Urothelium cell line (cell line): ENCODE data around the gene MAP2K2.
"Not testable (repeated sequence)": the region's sequence is repeated elsewhere in the genome, so short reads cannot be mapped to it uniquely, and the experiment has no call there.

Source experiments
- DNase-seq: peaks from one replicate; pipeline ENCODE4 v3.0.0; 2011; ENCODE audit warnings: low spot score, mixed read lengths
- FAIRE-seq: peaks from 2 replicates; lab custom pipeline; 2011; peaks lifted over from hg19 to GRCh38; lab: Jason Lieb, UNC

Gene MAP2K2

DNA sequence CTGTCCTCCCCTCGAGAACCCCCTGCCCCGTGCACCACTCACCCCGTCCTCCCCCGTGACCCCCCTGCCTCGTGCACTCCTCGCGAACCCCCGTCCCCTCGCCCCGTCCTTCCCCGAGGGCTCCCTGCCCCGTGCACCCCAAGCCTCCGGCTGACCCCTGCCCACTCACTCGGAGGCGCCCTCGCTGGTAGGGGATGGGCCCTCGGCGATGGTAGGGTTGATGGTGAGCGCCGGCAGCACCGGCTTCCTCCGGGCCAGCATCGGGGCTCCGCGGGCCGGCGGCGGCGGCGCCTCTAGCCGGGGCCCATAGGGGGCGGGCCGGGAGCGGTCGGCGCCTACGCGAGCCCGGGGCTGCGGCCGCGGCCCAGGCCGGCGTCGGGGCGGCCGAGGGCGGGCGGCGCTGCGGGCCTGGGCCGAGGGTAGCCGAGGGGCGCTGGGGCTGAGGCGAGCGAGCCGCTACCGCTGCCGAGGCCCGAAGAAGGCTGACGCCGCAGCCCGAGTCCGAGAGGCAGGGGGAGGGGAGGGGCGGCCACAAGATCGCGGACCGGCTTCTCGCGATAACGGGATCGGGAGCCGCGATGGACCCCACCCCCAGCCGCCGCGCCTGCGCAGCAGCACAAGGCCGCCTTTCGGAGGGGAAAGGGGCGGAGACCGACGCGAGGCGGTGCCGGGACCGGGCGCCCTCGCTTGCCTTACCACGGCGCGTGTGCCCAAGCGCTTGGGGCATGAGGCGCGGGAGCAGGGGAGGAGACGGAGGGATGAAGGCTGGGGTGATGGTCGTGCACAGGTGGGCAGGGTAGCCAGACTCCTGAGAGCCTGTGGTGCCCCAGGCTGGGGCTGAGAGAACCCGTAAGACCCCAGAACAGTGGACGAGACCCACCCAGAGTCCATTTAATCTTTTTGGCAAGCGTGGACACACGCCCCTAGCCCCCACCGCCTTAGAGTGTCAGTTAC lies at the start of gene MAP2K2:
TSS of gene MAP2K2 (minus strand) at position 508 of the 954 bp plus-strand sequence. CDS start at position 261, 247 bp downstream.
- DNase-seq, result peak; percentile 94
- FAIRE-seq, result no peak

DNA sequence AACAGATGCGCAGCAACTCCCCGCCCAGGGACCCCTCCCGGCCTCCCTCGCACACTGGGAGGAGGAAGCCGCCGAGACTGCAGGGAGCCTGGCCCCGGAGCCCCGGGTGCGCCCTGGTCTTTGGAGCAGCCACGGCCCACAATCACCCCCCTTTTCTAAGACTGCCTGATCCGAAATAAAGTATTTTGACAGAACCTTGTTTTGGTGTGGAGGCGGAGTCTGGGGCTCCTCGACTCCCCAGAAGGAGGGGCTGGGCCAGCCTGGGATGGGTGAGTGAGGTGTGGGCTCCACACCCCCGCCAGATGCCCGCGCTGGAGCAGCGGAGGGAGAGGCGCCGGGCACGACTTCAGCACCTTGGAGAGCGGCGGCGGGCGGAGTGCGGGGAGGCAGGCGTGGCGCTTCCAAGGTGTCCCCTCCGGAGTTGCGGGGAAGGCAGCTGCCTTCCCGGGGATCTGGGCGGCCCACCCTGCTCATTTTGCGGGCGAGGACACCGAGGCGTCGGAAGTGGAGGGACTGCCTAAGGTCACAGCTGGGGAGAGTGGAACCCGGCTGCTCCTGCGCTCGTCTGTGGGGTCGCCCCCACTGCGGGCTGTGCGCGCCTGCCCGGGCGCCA lies 49.0 kb upstream of the MAP2K2 start:
- FAIRE-seq, result no peak
- peak; percentile 69 for DNase-seq

DNA sequence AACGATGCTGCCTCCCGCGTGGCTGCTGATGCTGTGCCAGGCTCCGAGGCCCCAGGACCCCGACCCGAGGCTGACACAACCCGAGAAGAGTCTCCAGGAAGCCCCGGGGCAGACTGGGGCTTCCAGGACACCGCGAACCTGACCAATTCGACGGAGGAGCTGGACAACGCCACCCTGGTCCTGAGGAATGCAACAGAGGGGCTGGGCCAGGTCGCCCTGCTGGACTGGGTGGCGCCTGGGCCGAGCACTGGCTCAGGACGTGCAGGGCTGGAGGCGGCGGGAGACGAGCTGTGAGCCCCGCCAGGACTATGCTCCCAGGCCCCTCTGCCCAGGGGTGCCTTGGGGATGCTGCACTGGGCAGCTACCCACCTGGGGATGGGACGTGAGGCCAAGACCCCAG lies 47.8 kb upstream of the MAP2K2 start:
- no peak for DNase-seq
- no peak for FAIRE-seq

DNA sequence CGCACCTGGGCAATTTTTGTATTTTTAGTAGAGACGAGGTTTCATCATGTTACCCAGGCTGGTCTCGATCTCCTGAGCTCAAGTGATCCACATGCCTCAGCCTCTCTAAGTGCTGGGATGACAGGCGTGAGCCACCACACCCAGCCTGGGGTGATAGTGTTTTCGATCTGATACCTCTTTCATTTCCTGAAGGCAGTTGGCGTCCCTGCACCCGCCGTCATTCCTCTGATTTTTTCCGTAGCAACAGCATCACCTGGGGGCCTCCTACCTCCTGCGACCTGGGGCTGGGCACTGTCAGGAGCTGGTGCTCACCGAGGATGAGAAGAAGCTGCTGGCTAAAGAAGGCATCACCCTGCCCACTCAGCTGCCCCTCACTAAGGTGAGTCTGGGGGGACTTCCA lies 40.3 kb upstream of the MAP2K2 start:
- DNase-seq, result no peak
- no peak for FAIRE-seq

DNA sequence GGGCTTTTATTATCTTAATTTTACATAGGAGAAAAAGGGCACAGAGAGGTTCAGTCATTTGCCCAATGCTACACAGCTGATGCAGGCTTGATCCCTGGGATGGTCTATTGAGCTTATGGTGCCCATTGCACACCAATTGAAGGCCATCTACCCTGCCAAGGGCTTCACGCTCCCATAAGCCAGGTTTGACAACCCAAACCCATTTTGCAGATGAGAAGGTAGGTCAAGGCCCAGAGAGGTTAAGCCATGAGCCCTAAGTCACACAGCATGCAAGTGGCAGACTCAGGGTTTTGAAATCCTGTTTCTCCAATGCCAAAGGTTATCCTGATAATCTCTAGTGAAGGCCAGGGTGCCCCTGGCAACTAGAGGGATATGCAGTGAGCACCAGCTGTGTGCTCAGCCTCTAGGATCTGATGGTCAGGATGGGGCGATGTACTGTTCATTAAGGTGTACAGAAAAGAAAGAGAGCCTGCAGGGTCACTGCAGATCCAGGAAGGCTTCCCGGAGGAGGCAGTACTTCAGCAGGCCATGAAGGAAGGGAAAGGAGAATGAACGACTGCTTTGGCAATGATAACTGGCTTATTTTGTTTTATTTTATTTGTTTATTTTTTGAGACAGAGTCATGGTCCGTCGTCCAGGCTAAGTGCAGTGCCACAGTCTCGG lies 37.6 kb upstream of the MAP2K2 start:
- FAIRE-seq (no peak), DNase-seq (no peak)

DNA sequence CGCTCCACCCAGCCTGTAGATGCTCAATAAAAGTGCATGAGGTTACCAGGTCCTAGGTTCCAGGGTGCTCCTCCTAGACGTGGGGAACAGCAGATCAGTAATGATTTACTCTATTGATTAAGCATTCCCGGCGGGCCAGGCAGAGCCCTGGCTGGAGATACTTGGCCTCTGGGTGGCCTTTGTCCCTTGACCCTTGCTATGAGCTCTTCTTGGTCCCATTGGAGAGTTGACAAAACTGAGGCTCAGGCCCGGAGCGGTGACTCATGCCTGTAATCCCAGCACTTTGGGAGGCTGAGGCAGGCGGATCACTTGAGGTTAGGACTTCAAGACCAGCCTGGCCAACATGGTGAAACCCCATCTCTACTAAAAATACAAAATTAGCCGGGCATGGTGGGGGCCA lies 34.0 kb upstream of the MAP2K2 start:
- not testable (repeated sequence) for DNase-seq

DNA sequence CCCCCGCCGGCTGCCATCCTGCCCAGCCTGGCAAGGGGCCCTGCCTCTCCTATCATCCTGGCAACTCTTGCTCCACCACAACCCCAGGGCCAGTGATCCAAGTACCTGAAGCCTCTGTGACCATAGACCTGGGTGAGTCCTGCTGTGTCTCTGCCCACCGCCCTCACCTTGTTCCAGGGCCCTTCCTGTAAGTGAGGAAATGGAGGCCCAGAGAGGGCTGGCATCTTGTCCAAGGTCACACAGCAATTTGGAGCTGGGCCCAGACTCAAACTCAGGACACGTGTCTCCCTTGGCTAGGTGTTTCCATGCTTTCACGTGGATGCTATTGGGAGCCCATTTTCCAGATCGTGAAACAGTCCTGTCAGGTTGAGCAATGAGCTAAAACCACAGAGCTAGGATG lies 33.2 kb upstream of the MAP2K2 start:
- DNase-seq (no peak), FAIRE-seq (no peak)

More for the DNA sequence above, 34.0 kb upstream of the MAP2K2 start:
- FAIRE-seq, result not testable (repeated sequence)

DNA sequence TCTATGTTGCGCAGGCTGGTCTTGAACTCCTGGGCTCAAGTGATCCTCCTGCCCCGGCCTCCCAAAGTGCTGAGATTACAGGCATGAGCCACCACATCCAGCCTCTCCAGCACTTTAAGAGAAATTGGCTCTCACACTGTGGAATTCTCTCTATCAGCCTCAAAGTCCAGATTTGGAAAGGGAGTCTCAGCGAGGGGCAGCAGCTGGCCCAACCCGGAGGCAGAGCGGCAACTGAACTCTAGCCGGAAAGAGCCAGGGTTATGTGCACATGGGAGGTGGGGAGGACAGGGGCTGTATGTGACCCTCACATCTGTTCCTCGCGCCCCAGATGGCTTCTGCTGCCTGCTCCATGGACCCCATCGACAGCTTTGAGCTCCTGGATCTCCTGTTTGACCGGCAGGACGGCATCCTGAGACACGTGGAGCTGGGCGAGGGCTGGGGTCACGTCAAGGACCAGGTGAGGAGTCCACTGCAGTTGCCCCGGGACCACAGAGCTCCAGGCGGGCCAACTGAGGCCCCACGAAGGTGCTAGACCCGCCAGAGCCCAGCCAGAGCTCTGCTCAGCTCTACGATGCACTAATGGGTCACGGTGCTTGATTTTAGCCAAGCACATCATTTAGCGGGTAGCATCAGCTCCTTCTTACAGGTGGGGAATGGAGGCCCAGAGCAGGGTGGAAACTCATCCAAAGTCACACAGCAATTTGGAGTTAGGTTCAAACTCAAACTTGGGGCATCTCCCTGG lies 30.8 kb upstream of the MAP2K2 start:
- no peak for DNase-seq
- FAIRE-seq, result no peak

DNA sequence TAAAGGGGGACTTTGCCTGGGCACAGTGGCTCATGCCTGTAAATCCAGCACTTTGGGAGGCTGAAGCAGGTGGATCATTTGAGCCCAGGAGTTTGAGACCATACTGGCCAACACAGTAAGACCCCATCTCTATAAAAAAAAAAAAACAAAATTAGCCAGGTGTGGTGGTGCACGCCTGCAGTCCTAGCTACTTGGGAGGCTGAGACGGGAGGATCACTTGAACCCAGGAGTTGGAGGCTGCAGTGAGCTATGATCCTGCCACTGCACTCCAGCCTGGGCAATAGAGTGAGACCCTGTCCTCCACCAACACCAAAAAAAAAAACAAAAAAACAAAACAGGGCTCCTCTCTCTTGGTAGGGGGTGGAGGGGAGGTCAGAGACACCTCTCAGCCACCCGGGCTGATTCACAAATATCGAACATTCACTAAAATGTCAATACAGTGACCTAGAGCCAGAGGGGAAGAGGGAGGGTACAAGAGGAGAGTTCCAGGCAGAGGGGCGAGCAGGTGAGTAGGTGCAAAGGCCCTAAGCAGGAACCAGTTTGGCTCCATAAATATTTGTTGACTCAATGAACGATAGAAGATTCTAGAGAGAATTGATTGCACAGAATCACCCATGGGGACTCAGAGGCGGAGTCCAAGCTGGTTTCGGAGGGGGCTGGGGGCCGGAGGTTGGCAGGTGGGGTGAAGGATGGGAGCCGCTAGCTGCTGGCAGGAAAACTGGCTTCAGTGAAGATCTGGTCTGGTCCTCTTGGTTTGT lies 28.5 kb upstream of the MAP2K2 start:
- no peak for FAIRE-seq
- no peak for DNase-seq

DNA sequence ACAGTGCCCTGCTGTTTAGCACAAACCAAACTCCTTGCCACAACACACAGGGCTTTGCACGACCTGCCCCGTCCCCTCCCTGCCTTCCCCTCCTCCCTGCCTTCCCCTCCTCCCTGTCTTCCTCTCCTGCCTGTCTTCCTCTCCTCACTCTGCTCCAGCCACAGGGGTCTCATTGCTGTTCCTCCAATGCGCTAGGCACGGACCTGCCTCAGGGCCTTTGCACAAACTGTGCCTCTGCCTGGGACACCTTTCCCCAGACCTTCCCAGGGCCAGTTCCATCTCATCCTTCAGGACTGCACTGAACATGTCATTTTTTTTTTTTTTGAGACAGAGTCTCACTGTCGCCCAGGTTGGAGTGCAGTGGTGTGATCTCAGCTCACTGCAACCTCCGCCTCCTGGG lies 27.7 kb upstream of the MAP2K2 start:
- DNase-seq (no peak), FAIRE-seq (no peak)

DNA sequence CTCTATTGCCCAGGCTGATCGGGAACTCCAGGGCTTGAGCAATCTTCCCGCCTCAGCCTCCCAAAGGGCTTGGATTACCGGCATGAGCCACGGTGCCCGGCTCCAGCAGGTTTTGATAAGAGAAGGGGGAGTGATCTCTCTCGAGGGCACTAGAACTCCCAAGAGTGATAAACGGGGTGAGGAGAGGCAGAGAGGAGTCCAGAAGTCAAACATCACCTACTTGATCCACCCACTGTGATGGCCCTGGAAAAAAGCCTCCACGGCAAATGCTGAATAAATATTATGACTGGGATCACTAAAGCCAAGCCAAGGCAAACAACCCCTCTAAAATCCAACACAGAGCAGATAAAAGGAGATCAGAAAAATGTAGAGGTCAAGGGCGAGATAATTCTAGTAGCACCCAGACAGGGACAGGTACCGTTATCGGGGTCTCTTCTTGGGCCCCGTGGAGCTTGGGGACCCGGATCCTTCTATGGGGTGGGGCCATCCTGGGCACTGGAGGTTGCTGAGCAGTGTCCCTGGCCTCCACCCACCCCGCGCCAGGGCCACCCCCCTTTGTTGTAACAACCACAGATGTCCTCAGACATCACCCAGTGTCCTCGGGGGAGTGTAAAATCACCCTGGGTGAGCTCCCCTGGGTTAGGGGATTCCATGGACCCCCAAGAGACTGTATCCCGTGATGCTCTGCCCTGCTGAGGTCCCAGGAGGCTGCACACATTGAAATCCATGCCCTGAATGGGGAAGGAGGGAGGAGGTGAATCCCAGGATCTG lies 25.8 kb upstream of the MAP2K2 start:
- no peak for FAIRE-seq
- DNase-seq, result no peak

DNA sequence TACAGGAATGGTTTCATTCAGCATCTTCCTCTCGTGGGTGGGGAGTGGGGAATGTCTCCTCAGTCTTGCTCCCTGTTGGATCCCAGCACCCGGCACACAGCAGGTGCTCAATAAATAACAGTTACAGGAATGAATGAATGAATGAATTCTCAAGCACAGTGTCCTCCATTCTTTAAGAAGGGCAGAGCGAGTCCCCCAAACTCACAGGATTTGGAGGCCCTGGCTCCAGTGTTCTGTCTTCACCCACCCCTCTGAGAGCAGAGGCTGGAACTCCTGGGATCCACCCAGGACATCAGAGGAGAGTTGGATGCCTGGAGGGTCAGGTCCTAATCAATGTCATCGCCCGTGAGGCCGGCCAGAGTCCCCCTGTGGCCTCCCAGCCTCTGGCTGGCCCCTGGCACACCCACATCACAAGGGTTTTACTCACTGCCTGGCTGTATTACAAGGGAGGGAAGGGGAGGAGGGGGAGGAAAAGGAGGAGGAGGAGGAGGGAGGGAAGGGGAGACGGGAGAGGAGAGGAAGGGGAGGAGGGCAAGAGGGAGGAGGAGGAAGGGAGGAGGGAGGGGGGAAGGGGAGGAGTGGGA lies 20.8 kb upstream of the MAP2K2 start:
- DNase-seq, result peak; percentile 46
- FAIRE-seq, result no peak

DNA sequence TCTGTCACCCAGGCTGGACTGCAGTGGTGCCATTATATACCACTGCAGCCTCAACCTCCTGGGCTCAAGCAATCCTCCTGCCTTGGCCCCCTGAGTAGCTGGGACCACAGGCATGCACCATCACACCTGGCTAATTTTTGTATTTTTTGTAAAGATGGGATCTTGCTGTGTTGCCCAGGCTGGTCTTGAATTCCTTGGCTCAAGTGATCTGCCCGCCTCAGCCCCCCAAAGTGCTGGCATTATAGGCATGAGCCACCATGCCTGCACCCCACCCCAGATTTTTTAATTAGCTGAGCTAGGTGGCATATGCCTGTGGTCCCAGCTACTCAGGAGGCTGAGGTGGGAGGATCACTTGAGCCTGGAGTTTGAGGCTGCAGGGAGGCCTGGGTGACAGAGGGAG lies 19.0 kb upstream of the MAP2K2 start:
- not testable (repeated sequence) for FAIRE-seq, DNase-seq

DNA sequence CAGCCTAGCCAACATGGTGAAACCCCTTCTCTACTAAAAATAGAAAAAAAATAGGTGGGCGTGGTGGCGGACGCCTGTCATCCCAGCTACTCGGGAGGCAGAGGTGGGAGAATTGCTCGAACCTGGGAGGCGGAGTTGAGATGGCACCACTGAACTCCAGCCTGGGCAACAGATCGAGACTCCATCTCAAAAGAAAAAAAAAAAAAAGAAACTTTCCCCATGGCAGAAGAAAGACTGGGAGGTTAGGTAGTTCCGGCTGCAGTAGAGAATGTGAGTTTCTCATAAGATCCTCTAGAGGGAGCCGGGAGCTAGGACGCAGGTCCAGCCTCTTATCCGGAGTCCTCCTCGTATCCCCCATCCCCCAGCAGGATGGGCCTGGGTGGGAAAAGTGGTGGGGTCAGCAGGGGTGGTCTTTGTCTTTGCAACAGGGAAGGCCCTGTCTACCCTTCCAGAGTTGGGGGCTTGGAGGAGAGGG lies 16.4 kb upstream of the MAP2K2 start:
- FAIRE-seq, result no peak
- DNase-seq, result peak; percentile 74

DNA sequence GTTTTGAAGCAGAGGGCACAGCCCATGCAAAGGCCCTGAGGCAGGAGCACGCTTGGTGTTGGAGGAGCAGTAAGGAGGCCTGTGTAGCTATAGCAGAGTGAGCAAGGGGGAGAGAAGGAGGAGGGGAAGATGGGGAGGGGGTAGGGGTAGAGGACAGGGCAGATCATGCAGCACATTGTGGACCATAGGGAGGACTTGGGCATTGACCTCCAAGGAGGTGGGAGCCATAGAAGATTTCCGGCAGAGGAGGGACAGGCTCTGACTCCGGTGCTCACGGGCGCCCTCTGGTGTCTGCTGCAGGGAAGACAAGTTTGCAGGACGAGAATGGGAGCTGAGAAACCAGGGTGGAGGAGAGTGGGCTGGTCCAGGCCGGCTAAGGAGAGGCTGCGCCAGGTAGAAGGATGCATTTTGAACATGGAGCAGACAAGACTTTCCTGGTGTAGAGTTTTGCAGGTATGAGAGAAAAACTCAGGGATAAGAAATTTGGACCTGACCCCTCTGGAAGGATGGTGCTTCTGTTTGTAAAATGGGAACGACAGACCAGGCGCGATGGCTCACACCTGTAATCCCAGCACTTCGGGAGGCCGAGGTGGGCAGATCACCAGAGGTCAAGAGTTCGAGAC lies 15.8 kb upstream of the MAP2K2 start:
- peak; percentile 62 for DNase-seq
- FAIRE-seq, result no peak

DNA sequence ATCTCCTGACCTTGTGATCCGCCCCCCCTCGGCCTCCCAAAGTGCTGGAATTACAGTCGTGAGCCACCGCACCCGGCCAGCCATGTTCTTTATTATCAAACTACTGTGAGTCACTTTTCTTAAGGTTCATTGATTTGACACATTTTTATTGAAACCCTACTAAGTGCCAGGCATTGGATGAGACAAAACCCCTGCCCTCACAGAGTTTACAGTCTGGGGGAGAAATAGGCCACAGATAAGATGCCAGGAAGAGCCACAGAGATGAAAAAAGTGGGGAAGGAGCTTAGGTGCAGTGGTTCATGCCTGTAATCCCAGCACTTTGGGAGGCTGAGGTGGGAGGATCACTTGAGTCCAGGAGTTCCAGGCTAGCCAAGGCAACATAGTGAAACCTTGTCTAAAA lies 14.5 kb upstream of the MAP2K2 start:
- no peak for DNase-seq
- no peak for FAIRE-seq

DNA sequence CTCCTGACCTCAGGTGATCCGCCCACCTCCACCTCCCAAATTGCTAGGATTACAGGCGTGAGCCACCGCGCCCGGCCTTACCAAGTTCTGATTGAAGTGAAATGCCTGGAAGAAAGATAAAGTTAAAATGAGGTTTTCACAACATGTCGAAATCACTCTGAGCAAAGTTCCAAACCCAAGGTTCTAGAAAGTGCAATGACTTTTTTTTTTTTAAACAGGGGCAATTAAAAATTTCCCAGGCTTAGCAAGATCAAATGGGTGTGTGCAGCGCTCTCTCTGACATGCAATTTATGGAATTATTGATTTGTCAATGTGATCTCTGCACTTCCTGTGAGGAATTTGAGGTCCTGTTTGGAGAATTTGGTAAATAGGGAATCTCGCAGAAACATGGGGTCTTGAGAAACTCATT lies 12.8 kb upstream of the MAP2K2 start:
- FAIRE-seq, result no peak
- no peak for DNase-seq

DNA sequence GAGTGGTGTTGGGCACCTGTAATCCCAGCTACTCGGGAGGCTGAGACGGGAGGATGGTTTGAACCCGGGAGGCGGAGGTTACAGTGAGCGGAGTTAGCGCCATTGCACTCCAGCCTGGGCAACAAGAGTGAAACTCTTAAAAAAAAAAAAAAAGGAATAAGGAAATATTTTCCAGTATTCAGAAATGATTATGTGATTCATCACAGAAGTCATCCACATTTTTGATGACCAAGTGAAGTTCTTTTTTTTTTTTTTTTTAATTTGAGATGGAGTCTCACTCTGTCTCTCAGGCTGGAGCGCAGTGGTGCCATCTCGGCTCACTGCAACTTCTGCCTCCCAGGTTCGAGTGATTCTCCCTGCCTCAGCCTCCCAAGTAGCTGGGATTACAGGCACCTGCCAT lies 11.5 kb upstream of the MAP2K2 start:
- DNase-seq, FAIRE-seq: not testable (repeated sequence)
